Renal pelvis (tissue), 4 donors: ENCODE data around the gene BRDT. TPM values are rescaled to one million over a fixed set of nuclear protein-coding genes. Genes with fewer than 3 reads are reported as not detected.
"Not testable (repeated sequence)": the region's sequence is repeated elsewhere in the genome, so short reads cannot be mapped to it uniquely, and the experiment has no call there.

Experiments
- DNase-seq: peaks from one replicate; pipeline ENCODE4 v3.0.0-alpha.2; 2013
- polyA plus RNA-seq, 3 donors: library from polyadenylated mRNA; unstranded; fragments of 120-200 nt; gene quantifications; one replicate each; pipeline ENCODE4 v1.2.1, GENCODE V29; 2013; ENCODE audit not compliant: insufficient read length in 3 of 3

The BRDT gene
- polyA plus RNA-seq, 3 donors, result not detected

- DNase-seq, result no peak
Measured at GRCh38 chr1:91981996-91982609, 32.9 kb downstream of the BRDT start.

- no peak for DNase-seq
Measured at GRCh38 chr1:91993256-91993655, 44.1 kb downstream of the BRDT start.

- DNase-seq, result peak; percentile 23
Measured at GRCh38 chr1:91997607-91998195, 48.5 kb downstream of the BRDT start.

GRCh38 chr1:92004129-92004528 is 54.9 kb downstream of the BRDT start:
- DNase-seq, result no peak

GRCh38 chr1:92013923-92014322 is 64.7 kb downstream of the BRDT start:
- no peak for DNase-seq

- no peak for DNase-seq
Measured at GRCh38 chr1:92016720-92017316, 67.6 kb downstream of the BRDT start.

- DNase-seq, result no peak
Measured at GRCh38 chr1:92017656-92018055, 68.5 kb downstream of the BRDT start.

GRCh38 chr1:92026042-92026441 is 76.8 kb downstream of the BRDT start:
- not testable (repeated sequence) for DNase-seq

- DNase-seq, result no peak
Measured at GRCh38 chr1:92026806-92027205, 77.6 kb downstream of the BRDT start.

- peak; percentile 10 for DNase-seq
Measured at GRCh38 chr1:92029241-92029922, 80.2 kb downstream of the BRDT start.

GRCh38 chr1:92030656-92031107 is 81.5 kb downstream of the BRDT start:
- DNase-seq, result peak; percentile 5

- DNase-seq, result no peak
Measured at GRCh38 chr1:92031281-92032110, 82.3 kb downstream of the BRDT start.

- DNase-seq, result no peak
Measured at GRCh38 chr1:92037400-92037799, 88.2 kb downstream of the BRDT start.

GRCh38 chr1:92038695-92039346 is 89.6 kb downstream of the BRDT start:
- DNase-seq, result no peak

- DNase-seq, result no peak
Measured at GRCh38 chr1:92040971-92041370, 91.8 kb downstream of the BRDT start.

- no peak for DNase-seq
Measured at GRCh38 chr1:92043621-92044020, 94.4 kb downstream of the BRDT start.

GRCh38 chr1:92045766-92046495 is 96.7 kb downstream of the BRDT start:
- DNase-seq, result no peak

GRCh38 chr1:92051948-92052347 is 102.7 kb downstream of the BRDT start:
- no peak for DNase-seq
